HG03025 (cell line): Measurements from ENCODE around the gene TRPM2.
"Not testable (repeated sequence)": the region's sequence is repeated elsewhere in the genome, so short reads cannot be mapped to it uniquely, and the experiment has no call there.

Experiments used
- ATAC-seq: cut with Tn5 transposase; IDR thresholded peaks from one replicate; pipeline ENCODE4 v1.9.1; 2021; ENCODE audit warnings: mild to moderate bottlenecking, moderate library complexity; ENCODE audit not compliant: unreplicated experiment, low FRiP score

The TRPM2 gene

GRCh38 chr21:44391345-44392091 lies 38.1 kb downstream of the TRPM2 start:
- no peak for ATAC-seq

DNA sequence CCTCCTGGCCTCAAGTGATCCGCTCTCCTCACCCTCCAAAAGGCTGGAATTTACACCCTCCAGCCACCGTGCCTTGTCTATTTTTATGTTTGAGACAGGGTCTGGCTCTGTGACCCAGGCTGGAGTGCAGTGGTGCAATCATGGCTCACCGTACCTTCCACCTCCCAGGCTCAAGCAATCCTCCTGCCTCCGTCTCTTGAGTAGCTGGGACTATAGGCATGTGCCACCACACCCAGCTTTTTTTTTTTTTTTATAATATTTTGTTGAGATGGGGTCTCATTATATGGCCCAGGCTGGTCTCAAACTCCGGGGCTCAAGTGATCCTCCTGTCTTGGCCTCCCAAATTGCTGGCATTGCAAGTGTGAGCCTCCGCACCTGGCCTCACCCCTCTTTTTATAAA lies 38.8 kb downstream of the TRPM2 start:
- ATAC-seq = no peak

GRCh38 chr21:44392916-44393315 lies 39.5 kb downstream of the TRPM2 start:
- ATAC-seq = no peak

DNA sequence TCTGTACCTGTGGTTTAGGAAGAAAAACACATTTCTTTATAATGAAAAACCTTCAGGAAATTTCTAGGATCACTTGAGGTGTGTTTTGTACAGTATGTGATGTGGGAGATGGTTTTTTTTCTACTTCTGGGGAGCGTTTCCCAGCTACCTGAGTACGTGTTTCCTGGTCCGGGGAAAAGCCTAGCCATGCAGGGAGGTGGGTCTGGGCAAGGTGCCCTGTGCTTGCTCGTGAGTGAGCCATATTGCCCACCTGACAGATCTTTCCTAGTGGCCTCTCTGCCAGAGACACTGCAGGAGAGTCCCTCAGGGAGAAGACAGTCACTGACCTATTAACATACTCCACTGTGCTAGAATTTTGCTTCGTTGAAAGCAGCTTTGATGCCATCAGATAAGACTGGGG lies 41.3 kb downstream of the TRPM2 start:
- no peak for ATAC-seq

DNA sequence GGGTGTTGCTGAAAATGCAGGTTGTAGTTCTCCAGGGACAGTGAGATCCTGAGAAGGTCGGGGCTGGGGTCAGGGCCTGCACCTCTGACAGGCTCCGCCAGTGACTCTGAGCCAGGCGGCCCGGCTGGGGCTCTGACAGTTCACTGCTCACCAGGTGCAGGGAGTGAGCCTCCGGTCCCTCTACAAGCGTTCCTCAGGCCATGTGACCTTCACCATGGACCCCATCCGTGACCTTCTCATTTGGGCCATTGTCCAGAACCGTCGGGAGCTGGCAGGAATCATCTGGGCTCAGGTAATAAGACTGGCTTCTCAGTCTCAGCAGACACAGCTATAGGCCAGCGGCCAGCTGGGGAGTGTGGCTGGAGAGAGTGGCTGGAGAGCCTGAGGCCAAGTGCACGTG lies 41.8 kb downstream of the TRPM2 start:
- no peak for ATAC-seq

GRCh38 chr21:44396803-44397202 lies 43.4 kb downstream of the TRPM2 start:
- not testable (repeated sequence) for ATAC-seq

DNA sequence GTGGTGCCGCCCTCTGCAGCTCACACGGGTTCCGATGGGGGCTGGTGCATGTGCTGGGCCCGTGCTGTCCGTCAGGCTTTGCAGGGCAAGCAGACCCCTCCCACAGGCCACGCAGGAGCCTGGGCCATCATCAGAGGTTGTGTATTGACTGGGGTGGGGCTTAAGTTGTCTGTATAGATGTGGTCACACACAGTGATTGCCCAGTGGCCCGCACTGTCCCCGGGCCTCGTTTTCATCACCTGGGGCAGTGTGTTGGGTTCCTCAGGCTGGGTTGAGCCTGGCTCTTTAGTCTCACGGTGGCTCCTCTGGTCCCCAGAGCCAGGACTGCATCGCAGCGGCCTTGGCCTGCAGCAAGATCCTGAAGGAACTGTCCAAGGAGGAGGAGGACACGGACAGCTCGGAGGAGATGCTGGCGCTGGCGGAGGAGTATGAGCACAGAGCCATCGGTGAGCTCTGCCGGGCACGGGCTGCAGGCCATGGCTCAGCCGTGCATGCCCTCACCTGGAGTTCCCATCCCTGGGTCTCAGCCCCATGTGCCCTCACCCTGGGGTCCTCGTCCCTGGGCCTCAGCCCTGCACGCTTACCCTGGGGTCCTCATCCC lies 44.1 kb downstream of the TRPM2 start:
- ATAC-seq = no peak

DNA sequence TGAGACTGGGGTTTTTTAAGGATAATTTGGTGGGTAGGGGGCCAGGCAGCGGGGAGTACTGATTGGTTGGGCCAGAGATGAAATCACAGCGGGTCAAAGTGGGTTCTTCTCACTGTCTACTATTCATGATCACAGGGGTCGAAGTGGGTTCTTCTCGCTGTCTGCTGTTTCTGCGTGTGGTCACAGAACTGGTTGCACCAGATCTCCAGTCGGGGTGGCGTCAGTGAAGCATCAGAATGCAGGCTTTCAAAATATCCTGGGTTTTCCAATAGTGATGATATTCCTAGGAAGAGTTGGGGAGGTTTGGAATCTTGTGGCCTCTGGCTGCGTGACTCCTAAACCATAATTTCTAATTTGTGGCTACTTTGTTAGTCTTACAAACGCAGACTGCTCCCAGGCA lies 45.1 kb downstream of the TRPM2 start:
- no peak for ATAC-seq

- ATAC-seq = no peak
Observed at GRCh38 chr21:44399151-44399954, 45.9 kb downstream of the TRPM2 start.

- ATAC-seq = no peak
Observed at GRCh38 chr21:44399955-44400790, 46.8 kb downstream of the TRPM2 start.

- ATAC-seq = no peak
Observed at GRCh38 chr21:44400791-44401385, 47.5 kb downstream of the TRPM2 start.

GRCh38 chr21:44401386-44402160 lies 48.2 kb downstream of the TRPM2 start:
- ATAC-seq = no peak

GRCh38 chr21:44402323-44403105 lies 49.1 kb downstream of the TRPM2 start:
- ATAC-seq = no peak

- no peak for ATAC-seq
Observed at GRCh38 chr21:44403106-44404020, 49.9 kb downstream of the TRPM2 start.

- not testable (repeated sequence) for ATAC-seq
Observed at GRCh38 chr21:44404482-44404881, 51.1 kb downstream of the TRPM2 start.

DNA sequence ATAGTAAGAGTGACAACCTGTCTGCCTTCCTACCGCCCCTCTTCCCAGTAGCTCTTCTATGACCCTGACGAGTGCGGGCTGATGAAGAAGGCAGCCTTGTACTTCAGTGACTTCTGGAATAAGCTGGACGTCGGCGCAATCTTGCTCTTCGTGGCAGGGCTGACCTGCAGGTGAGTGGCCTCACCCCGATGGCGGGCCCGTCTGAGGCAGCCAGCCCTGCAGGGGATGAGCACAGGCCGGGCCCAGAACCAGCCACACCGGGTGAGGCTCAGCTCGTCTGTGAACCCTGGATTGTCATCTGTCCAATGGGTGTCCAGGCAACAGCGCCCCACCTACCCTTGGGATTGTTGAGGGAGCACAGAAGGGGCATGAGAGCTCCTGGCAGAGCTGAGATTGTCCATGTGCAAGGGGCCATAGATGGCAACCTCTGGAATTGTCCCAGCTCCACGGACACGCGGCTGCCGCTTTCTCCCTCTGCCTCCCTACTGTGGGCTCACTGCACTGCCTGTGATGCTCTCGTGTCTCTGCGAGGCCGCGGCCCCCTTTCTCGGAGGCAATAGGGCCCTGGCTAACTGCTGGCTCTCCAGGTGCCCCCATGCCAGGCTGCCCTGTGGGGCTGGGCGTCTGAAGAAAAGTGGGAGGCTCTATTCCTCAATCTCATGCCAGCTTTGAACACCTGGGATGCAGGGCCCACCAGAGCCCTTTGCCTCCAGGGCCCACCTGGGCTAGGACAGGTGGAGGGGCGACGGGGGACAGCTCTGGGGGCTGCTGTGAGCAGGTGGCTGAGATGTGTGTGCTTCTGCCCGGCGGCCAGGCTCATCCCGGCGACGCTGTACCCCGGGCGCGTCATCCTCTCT lies 51.9 kb downstream of the TRPM2 start:
- ATAC-seq = no peak
